Measurements from ENCODE around the gene CEP72. TPM values are rescaled to one million over a fixed set of nuclear protein-coding genes. Genes with fewer than 3 reads are reported as not detected.

CEP72 gene
- total and polyA plus RNA-seq, 2 of the 13 experiments (the other 11 are each of a cell fraction or from before 2014, with no cell fraction given) = 3.4 to 9.4 TPM

DNA sequence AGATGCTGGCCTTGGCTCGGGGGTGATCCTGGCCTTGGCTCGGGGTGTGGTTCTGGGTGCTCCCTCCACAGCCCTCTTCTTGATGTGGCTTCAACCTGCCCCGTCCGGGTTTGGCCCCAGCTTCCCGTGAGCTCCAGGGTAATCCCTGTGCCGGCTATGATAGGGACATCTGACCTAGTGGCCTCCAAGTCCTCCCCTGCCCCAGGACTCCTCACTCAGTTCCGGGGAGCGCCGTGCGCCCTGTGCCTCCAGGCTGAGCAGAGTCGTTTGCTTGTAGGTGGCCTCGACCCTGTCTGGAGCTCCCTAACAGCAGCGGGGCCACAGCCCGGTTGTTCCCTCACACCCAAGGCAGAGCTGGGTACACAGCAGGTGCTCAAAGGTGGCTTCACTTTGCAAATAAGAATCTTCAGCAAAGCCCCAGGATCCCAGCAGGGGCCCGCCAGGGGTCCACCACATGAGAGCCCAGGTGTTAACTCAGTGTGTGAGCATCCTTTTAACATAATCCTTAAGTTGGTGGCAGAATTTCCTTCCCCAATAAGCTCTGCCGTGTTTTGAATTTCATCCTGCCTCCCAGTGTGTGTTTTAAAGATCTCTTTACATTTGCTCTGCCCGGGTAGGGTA is 32.3 kb upstream of the CEP72 start:
- DNase-seq (ENCODE audit: low spot score) (no peak), FAIRE-seq (no peak), ATAC-seq (no peak)
- no peak overlapping the region for H2AFZ ChIP-seq (ENCODE audit: low read length)
- no peak overlapping the region for H3K4me2 ChIP-seq (ENCODE audit: low read depth, low read length)
- CTCF ChIA-PET (ENCODE audit: low intra/inter-chr PET ratio, low total read pairs) = no interaction called here
- peaks cover 5% of the 10 kb centered on the region; the same call in 1 of the 2 replicates for H3K9me3 ChIP-seq (ENCODE audit: low read length)
- H3K4me3 ChIP-seq (replicated peaks in 1 of 3; ENCODE audit: insufficient read depth in 1 of 3, low read depth in 2 of 3, low read length in 3 of 3) = no peak overlapping the region
- POLR2A ChIA-PET = no interaction called here
- no peaks in the 10 kb centered on the region for H3K4me1 ChIP-seq (ENCODE audit: insufficient read depth, low read length)
- H3K27me3 ChIP-seq (ENCODE audit: control insufficient read depth in 1 of 2, insufficient read depth in 2 of 2, low read length in 2 of 2) = peaks cover 4 to 53% of the 10 kb centered on the region in 2 experiments
- no peaks in the 10 kb centered on the region for H3K36me3 ChIP-seq (replicated peaks in 1 of 2; ENCODE audit: control insufficient read depth in 1 of 2, insufficient read depth in 2 of 2, low read length in 2 of 2)
- intact Hi-C loops (cut with micrococcal nuclease; ENCODE audit: unreplicated experiment) = no loop called here
- H3K79me2 ChIP-seq (ENCODE audit: insufficient read depth, low read length) = no peaks in the 10 kb centered on the region
- no peak overlapping the region for H3K27ac ChIP-seq (ENCODE audit: extremely low read length, insufficient read depth, low read length)
- no TSS peak for BruUV-seq (replicated peaks)
- 5% methylated on average over 8 of the region's 17 CpGs for WGBS (ENCODE audit: low lambda C conversion rate)
- in situ Hi-C loops (cut with HindIII; ENCODE audit: extremely low pct_ligation_motif_present, low pct_unique_long_range_greater_than_20kb) = no loop called here
- no peaks in the 10 kb centered on the region for H4K20me1 ChIP-seq (ENCODE audit: insufficient read depth, low read length)
- H3K9ac ChIP-seq (ENCODE audit: insufficient read depth, low read depth, low read length) = no peak overlapping the region
- TF ChIP-seq THRA (CRISPR knock-in tag; IDR thresholded peaks at IDR 0.05; ENCODE audit: borderline replicate concordance) (no peak), HINFP (CRISPR knock-in tag; IDR thresholded peaks at IDR 0.05; ENCODE audit: low read depth) (no peak), ZNF460 (CRISPR knock-in tag; IDR thresholded peaks at IDR 0.05; ENCODE audit: borderline replicate concordance) (no peak), CBFB (CRISPR knock-in tag; IDR thresholded peaks at IDR 0.05) (no peak), ZNF790 (CRISPR knock-in tag; IDR thresholded peaks at IDR 0.05; ENCODE audit: borderline replicate concordance) (no peak), ZMAT5 (CRISPR knock-in tag; IDR thresholded peaks at IDR 0.05; ENCODE audit: borderline replicate concordance, low read depth) (no peak), ELF3 (CRISPR knock-in tag; IDR thresholded peaks at IDR 0.05) (no peak), ZNF570 (CRISPR knock-in tag; IDR thresholded peaks at IDR 0.05; ENCODE audit: borderline replicate concordance) (no peak), IKZF5 (CRISPR knock-in tag; IDR thresholded peaks at IDR 0.05) (no peak), ZNF235 (CRISPR knock-in tag; IDR thresholded peaks at IDR 0.05; ENCODE audit: borderline replicate concordance) (no peak), PAX8 (CRISPR knock-in tag; IDR thresholded peaks at IDR 0.05; ENCODE audit: borderline replicate concordance) (no peak), FOXK1 (CRISPR knock-in tag; IDR thresholded peaks at IDR 0.05; ENCODE audit: borderline replicate concordance, low read depth) (no peak), TEAD3 (CRISPR knock-in tag; optimal IDR thresholded peaks at IDR 0.05; ENCODE audit: borderline replicate concordance) (no peak), MLLT10 (CRISPR knock-in tag; IDR thresholded peaks at IDR 0.05) (no peak)
- TF ChIP-seq, protein P1, sequence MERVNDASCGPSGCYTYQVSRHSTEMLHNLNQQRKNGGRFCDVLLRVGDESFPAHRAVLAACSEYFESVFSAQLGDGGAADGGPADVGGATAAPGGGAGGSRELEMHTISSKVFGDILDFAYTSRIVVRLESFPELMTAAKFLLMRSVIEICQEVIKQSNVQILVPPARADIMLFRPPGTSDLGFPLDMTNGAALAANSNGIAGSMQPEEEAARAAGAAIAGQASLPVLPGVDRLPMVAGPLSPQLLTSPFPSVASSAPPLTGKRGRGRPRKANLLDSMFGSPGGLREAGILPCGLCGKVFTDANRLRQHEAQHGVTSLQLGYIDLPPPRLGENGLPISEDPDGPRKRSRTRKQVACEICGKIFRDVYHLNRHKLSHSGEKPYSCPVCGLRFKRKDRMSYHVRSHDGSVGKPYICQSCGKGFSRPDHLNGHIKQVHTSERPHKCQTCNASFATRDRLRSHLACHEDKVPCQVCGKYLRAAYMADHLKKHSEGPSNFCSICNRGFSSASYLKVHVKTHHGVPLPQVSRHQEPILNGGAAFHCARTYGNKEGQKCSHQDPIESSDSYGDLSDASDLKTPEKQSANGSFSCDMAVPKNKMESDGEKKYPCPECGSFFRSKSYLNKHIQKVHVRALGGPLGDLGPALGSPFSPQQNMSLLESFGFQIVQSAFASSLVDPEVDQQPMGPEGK (CRISPR knock-in tag; IDR thresholded peaks at IDR 0.05) = no peak
- TF ChIP-seq, protein P2, sequence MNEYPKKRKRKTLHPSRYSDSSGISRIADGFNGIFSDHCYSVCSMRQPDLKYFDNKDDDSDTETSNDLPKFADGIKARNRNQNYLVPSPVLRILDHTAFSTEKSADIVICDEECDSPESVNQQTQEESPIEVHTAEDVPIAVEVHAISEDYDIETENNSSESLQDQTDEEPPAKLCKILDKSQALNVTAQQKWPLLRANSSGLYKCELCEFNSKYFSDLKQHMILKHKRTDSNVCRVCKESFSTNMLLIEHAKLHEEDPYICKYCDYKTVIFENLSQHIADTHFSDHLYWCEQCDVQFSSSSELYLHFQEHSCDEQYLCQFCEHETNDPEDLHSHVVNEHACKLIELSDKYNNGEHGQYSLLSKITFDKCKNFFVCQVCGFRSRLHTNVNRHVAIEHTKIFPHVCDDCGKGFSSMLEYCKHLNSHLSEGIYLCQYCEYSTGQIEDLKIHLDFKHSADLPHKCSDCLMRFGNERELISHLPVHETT (CRISPR knock-in tag; conservative IDR thresholded peaks at IDR 0.05) = no peak

Data from HepG2 (cell line).